Hepatic stellate cell (primary cell): ENCODE data around the gene POLR1G.

Source experiments
- DNase-seq: peaks from one replicate; pipeline ENCODE4 v3.0.0; 2011; ENCODE audit warnings: low spot score

The POLR1G gene

DNA sequence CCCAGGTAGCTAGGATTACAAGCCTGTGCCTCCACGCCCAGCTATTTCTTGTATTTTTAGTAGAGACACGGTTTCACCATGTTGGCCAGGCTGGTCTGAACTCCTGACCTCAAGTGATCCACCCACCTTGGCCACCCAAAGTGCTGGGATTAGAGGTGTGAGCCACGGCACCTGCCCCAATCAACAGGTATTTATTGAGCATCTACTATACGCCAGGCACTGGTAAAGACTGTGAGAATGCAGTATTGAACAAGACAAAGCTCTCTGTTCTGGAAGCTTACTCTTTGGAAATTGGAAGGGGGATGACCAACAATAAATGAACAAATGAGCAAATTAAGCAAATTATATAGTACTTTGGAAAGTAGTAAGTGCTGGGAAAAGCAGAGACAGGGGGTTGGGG is 38.7 kb downstream of the POLR1G start:
- no peak for DNase-seq

GRCh38 chr19:45446295-45446694 is 39.9 kb downstream of the POLR1G start:
- DNase-seq, result no peak

DNA sequence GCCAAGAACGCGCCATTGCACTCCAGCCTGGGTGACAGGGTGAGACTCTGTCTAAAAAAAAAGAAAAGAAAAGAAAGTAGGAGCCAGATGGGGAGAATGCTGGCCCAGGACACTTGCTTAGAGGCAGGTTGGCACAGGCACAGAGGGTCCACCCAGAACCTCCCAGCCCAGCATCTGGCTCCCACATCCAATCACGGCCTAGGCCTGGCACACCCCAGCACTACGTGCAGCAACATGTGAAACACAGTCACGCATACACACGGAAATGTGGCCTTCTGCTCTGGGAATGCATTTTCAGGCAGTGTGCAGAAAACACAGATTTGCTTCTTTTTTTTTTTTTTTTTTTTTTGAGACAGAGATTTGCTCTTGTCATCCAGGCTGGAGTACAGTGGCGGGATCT is 40.5 kb downstream of the POLR1G start:
- no peak for DNase-seq

- no peak for DNase-seq
These were observed 41.9 kb downstream of the POLR1G start for GRCh38 chr19:45448425-45448756.

DNA sequence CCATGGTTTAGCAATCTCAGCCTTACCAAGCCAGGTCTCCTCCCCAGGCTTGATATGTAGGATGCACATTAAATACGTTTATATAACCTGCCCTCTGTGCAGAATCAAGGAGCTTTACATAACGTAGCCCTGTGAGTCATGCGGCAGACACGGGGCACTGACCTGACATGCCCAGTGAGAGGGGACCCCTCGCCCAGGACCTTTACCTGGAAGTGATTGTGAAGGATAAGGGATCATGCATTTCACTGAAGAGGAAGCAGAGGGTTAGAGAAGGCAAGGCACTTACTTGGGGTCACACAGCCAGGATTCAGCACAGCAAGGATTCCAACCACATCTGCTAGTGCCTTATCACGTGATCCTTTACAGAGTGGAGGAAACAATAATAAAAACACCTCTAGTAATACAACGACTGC is 42.4 kb downstream of the POLR1G start:
- no peak for DNase-seq

GRCh38 chr19:45450012-45450333 is 43.5 kb downstream of the POLR1G start:
- DNase-seq, result no peak

DNA sequence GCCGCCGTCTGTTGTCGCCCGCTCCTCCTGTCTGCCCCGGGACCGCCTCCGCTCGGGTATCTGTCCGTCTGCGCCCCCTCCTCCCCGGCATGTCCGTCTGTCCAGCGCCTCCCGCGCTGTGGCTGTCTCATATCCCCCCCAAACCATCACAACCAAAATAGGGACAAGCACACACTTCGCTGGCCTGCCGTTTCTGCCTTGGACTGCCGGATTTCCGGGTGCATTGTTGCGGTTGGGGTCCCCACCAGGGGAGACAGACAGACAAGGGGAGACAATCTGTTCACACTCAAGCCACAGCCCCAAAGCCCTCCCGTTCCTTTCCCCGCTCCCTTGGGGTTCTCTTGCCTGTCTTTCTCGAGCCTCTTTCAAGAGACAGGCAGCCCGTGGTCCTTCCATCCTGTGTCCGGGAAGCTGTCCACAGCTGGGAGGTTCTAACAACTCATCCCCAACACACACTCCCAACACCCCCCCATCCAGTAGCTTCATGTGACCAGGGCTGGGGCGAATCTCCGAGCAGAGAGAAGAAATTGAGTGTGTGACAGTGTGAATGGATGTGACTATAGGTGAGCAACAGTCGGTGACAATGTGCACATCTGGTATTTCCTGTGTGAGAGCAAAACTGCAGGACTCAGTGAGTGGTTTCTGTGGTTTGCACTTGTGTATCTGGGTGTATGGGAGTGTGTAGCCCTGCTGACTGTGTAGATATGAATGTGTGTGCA is 44.8 kb downstream of the POLR1G start:
- DNase-seq, result no peak

DNA sequence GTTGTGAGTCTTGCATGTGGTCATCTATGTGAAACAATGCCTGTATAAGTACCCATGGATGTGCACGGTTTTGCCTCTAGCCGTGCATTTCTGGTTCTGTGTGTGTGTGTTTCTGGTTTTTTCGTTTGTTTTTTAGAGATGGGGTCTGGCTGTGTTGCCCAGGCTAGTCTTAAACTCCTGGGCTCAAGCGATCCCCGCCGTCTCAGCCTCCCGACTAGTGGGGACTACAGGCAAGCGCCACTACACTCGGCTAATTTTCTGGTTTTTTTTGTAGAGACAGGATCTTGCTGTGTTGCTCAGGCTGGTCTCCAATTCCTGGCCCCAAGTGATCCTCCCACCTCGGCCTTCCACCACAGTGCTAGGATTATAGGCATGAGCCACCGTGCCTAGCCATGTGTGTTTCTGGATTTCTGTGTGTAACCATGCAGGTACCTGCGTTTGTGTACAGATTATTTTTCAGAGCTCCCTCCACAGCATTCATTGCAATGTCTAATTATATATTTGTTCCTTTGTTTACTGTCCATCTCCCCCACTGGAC is 45.5 kb downstream of the POLR1G start:
- DNase-seq, result no peak

DNA sequence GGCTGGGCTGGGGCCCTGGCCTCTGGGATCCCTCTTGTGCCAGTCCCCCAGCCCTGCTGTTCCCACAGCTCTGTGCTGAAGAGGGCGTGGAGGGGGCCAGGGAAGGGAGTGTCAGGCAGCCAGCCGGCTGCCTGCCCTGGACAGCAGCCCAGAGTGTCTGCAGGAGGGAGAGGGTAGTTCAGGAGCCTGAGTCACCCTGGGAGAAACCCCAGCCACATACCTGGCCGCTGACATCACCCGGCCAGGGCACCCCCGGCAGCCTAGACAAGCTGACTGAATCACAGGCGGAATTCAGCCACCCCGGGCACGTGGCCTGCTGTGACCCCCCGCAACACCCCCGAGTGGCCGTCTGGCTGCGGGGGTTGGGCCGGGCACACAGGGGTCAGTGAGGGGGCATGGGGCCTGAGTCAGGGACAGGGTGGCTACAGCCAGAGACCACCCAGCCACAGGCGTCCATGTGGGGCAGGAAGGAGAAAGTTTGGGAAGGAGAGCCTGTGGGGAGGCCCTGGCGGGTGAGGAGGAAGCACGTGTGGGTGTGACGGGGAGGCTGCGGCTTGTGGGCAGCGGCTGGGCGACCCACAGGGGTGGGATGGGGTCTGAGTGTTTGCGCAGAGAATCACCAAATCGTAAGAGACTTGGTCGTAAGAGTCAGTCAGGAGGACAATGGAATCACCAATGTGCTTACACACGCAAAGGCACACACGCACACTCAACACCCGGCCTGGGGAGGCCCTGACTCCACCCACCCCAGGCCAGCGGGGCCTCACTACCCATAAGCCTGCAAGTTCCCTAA is 49.5 kb downstream of the POLR1G start:
- peak; percentile 95 for DNase-seq

- DNase-seq, result no peak
These were observed 50.0 kb downstream of the POLR1G start for GRCh38 chr19:45456500-45456815.

- DNase-seq, result no peak
These were observed 51.3 kb downstream of the POLR1G start for GRCh38 chr19:45457776-45458175.
